ENCODE results near the gene VEPH1. TPM values are rescaled to one million over a fixed set of nuclear protein-coding genes. Genes with fewer than 3 reads are reported as not detected.

The VEPH1 gene
- polyA plus RNA-seq, 1 donor (not counting 4 experiments of a cell fraction or from before 2014, with no cell fraction given): 0.21 TPM

DNA sequence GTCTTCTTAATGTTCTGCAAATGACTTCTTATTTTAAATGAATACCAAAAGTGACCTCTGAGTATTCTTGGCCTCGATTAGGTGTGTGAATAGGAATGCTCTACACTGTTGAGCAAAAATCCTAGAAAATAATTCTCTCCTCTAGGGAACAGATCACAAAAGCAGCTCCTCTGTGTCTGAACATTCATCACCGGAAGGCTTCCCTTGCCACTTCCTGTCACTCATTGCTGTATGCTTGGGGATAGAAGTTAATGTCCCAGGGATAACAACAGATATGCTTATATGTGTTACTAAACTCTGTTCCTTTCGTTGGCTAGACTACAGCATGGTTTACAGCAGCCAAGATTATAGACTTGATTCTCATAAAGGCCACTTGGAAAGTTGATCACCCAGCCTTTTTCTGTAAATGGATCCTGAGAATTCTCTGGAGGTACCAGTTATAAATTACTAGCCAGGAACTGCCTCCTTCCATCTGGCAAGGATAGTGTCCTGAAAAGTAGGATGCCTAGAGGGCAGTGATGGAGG, 82.5 kb downstream of the VEPH1 start:
- no peak overlapping the region for H3K9ac ChIP-seq (ENCODE audit: control insufficient read depth, extremely low read depth, insufficient read depth, low read length)
- no peak overlapping the region for H3K4me3 ChIP-seq (ENCODE audit: control insufficient read depth in 2 of 3, extremely low read depth in 1 of 3, insufficient read depth in 2 of 3, low read depth in 1 of 3, low read length in 3 of 3)
- H3K9me1 ChIP-seq (ENCODE audit: control insufficient read depth, extremely low read depth, insufficient read depth, low read length): no peaks in the 10 kb centered on the region
- no peaks in the 10 kb centered on the region for H3K36me3 ChIP-seq (ENCODE audit: control insufficient read depth in 2 of 2, extremely low read depth in 1 of 2, insufficient read depth in 2 of 2, low read length in 2 of 2)
- H3K79me2 ChIP-seq (ENCODE audit: control insufficient read depth, insufficient read depth, low read length): no peaks in the 10 kb centered on the region
- FAIRE-seq (no peak), DNase-seq (ENCODE audit: low read depth, low spot score) (no peak)
- no peak overlapping the region for H3K27ac ChIP-seq (ENCODE audit: control insufficient read depth, insufficient read depth, low read length)
- no peaks in the 10 kb centered on the region for H3K9me3 ChIP-seq (ENCODE audit: control insufficient read depth, low read depth, low read length)
- H2AFZ ChIP-seq (ENCODE audit: control insufficient read depth, low read length): no peak overlapping the region
- dilution Hi-C loops (cut with MboI; ENCODE audit: extremely low pct_ligation_motif_present, low sequenced_read_pairs): no loop called here
- H4K20me1 ChIP-seq (ENCODE audit: control insufficient read depth, extremely low read depth, insufficient read depth, low read length): no peaks in the 10 kb centered on the region
- H3K27me3 ChIP-seq (ENCODE audit: control insufficient read depth, extremely low read depth, insufficient read depth, low read length): no peaks in the 10 kb centered on the region
- H3K4me1 ChIP-seq (ENCODE audit: control insufficient read depth, extremely low read depth, insufficient read depth, low read length): peaks cover 12% of the 10 kb centered on the region
- TF ChIP-seq EZH2 (IDR thresholded peaks at IDR 0.05; ENCODE audit: low read length): no peak
- TF ChIP-seq, protein P1, sequence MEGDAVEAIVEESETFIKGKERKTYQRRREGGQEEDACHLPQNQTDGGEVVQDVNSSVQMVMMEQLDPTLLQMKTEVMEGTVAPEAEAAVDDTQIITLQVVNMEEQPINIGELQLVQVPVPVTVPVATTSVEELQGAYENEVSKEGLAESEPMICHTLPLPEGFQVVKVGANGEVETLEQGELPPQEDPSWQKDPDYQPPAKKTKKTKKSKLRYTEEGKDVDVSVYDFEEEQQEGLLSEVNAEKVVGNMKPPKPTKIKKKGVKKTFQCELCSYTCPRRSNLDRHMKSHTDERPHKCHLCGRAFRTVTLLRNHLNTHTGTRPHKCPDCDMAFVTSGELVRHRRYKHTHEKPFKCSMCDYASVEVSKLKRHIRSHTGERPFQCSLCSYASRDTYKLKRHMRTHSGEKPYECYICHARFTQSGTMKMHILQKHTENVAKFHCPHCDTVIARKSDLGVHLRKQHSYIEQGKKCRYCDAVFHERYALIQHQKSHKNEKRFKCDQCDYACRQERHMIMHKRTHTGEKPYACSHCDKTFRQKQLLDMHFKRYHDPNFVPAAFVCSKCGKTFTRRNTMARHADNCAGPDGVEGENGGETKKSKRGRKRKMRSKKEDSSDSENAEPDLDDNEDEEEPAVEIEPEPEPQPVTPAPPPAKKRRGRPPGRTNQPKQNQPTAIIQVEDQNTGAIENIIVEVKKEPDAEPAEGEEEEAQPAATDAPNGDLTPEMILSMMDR (optimal IDR thresholded peaks at IDR 0.05 in 1 of 3, IDR thresholded peaks at IDR 0.05 in 1 of 3, conservative IDR thresholded peaks at IDR 0.05 in 1 of 3; ENCODE audit: extremely low read depth in 1 of 3, insufficient read depth in 2 of 3, low read length in 3 of 3): no peak
- no peak overlapping the region for H3K4me2 ChIP-seq (ENCODE audit: control insufficient read depth, extremely low read depth, insufficient read depth, low read depth, low read length)

DNA sequence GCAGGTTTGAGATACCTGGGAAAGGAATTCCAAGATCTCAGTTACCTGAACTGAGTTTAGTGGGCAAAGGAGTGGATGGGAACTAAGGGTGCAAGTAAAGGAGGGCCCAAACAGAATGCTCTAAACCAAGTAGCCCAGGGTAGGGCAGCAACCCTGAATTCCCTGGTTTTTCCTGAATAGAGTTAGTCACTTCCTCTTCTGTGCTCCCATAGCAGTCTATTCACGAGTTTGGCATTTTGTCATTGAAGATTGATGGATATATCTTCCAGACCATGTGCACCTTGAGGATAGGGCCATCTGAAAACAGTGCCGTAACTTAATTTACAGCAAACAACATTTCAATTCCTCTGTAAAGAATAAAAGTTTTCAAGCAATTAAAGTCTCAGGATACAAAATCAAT, 85.1 kb downstream of the VEPH1 start:
- TF ChIP-seq, protein P1 (optimal IDR thresholded peaks at IDR 0.05 in 1 of 3, IDR thresholded peaks at IDR 0.05 in 1 of 3, conservative IDR thresholded peaks at IDR 0.05 in 1 of 3; ENCODE audit: extremely low read depth in 1 of 3, insufficient read depth in 2 of 3, low read length in 3 of 3): no peak
- no peak for TF ChIP-seq EZH2 (IDR thresholded peaks at IDR 0.05; ENCODE audit: low read length)
- no peaks in the 10 kb centered on the region for H3K9me3 ChIP-seq (ENCODE audit: control insufficient read depth, low read depth, low read length)
- H2AFZ ChIP-seq (ENCODE audit: control insufficient read depth, low read length): no peak overlapping the region
- DNase-seq (ENCODE audit: low read depth, low spot score): no peak
- no peaks in the 10 kb centered on the region for H3K36me3 ChIP-seq (ENCODE audit: control insufficient read depth in 2 of 2, extremely low read depth in 1 of 2, insufficient read depth in 2 of 2, low read length in 2 of 2)
- dilution Hi-C loops (cut with MboI; ENCODE audit: extremely low pct_ligation_motif_present, low sequenced_read_pairs): no loop called here
- no peak overlapping the region for H3K4me3 ChIP-seq (ENCODE audit: control insufficient read depth in 2 of 3, extremely low read depth in 1 of 3, insufficient read depth in 2 of 3, low read depth in 1 of 3, low read length in 3 of 3)
- FAIRE-seq: peak; percentile 69
- no peak overlapping the region for H3K27ac ChIP-seq (ENCODE audit: control insufficient read depth, insufficient read depth, low read length)
- H3K9ac ChIP-seq (ENCODE audit: control insufficient read depth, extremely low read depth, insufficient read depth, low read length): no peak overlapping the region
- H4K20me1 ChIP-seq (ENCODE audit: control insufficient read depth, extremely low read depth, insufficient read depth, low read length): no peaks in the 10 kb centered on the region
- H3K4me2 ChIP-seq (ENCODE audit: control insufficient read depth, extremely low read depth, insufficient read depth, low read depth, low read length): peak overlapping the region; percentile 28
- H3K9me1 ChIP-seq (ENCODE audit: control insufficient read depth, extremely low read depth, insufficient read depth, low read length): no peaks in the 10 kb centered on the region
- H3K4me1 ChIP-seq (ENCODE audit: control insufficient read depth, extremely low read depth, insufficient read depth, low read length): peaks cover 12% of the 10 kb centered on the region
- H3K79me2 ChIP-seq (ENCODE audit: control insufficient read depth, insufficient read depth, low read length): no peaks in the 10 kb centered on the region
- no peaks in the 10 kb centered on the region for H3K27me3 ChIP-seq (ENCODE audit: control insufficient read depth, extremely low read depth, insufficient read depth, low read length)
